ENCODE data around the gene LHX3.
"Not testable (repeated sequence)": the region's sequence is repeated elsewhere in the genome, so short reads cannot be mapped to it uniquely, and the experiment has no call there.

- TF ChIP-seq CTCF (IDR thresholded peaks at IDR 0.05 in 8 of 11, conservative IDR thresholded peaks at IDR 0.05 in 3 of 11); POLR2AphosphoS5 (IDR thresholded peaks at IDR 0.05): not testable (repeated sequence)
Measured at GRCh38 chr9:136150664-136151213, 54.2 kb downstream of the LHX3 start.
